GM23338 (cell line): ENCODE data around the gene VRTN. TPM values are rescaled to one million over a fixed set of nuclear protein-coding genes. Genes with fewer than 3 reads are reported as not detected.
A peak's percentile ranks its signal among the peaks of the same experiment; 100 is the strongest.

Experiments
- ATAC-seq: fragments of 200-7000 bp; cut with Tn5 transposase; 3 replicates; pipeline ENCODE4 v1.9.1; 2020
- DNase-seq: peaks from one replicate; pipeline ENCODE4 v3.0.0-alpha.2; 2015; ENCODE audit warnings: low spot score
- H2AFZ ChIP-seq: fragments of 200-600 bp; sonication (generic); 2 replicates; pipeline ENCODE4 v1.8.0; 2016; ENCODE audit warnings: antibody characterized with exemption, mild to moderate bottlenecking, moderate library complexity
- H3F3A ChIP-seq: fragments of 200-600 bp; sonication (generic); replicated peaks from 2 replicates; pipeline ENCODE4 v1.8.0; 2017; ENCODE audit warnings: antibody characterized with exemption, mixed run types, low read depth
- H3K27ac ChIP-seq: fragments of 200-600 bp; sonication (generic); 2 replicates; pipeline ENCODE4 v1.6.1; 2016; ENCODE audit warnings: low read depth
- H3K27me3 ChIP-seq: fragments of 200-600 bp; sonication (generic); 2 replicates; pipeline ENCODE4 v1.8.0; 2016; ENCODE audit warnings: mild to moderate bottlenecking, mixed run types, moderate library complexity; ENCODE audit not compliant: insufficient read depth
- H3K36me3 ChIP-seq: fragments of 200-600 bp; sonication (generic); 2 replicates; pipeline ENCODE4 v1.8.0; 2016; ENCODE audit warnings: mild to moderate bottlenecking; ENCODE audit not compliant: insufficient read depth
- H3K4me1 ChIP-seq: fragments of 200-600 bp; sonication (generic); 2 replicates; pipeline ENCODE4 v1.8.0; 2016; ENCODE audit warnings: mild to moderate bottlenecking, moderate library complexity; ENCODE audit not compliant: insufficient read depth
- H3K4me2 ChIP-seq: fragments of 200-600 bp; sonication (generic); 2 replicates; pipeline ENCODE4 v1.7.1; 2017; ENCODE audit warnings: mixed run types
- H3K4me3 ChIP-seq: fragments of 200-600 bp; sonication (generic); 2 replicates; pipeline ENCODE4 v1.6.1; 2016; ENCODE audit warnings: mixed run types
- H3K79me2 ChIP-seq: fragments of 200-600 bp; sonication (generic); replicated peaks from 2 replicates; pipeline ENCODE4 v1.8.0; 2017; ENCODE audit warnings: mild to moderate bottlenecking; ENCODE audit not compliant: insufficient read depth
- H3K9me2 ChIP-seq: fragments of 200-600 bp; sonication (generic); 2 replicates; pipeline ENCODE4 v1.8.0; 2017; ENCODE audit not compliant: insufficient read depth
- H4K20me1 ChIP-seq: fragments of 200-600 bp; sonication (generic); replicated peaks from 2 replicates; pipeline ENCODE4 v1.8.0; 2017; ENCODE audit warnings: mild to moderate bottlenecking; ENCODE audit not compliant: insufficient read depth
- H3K27ac Mint-ChIP-seq: 2 replicates; pipeline ENCODE4 v1.8.0; 2020; ENCODE audit warnings: inconsistent platforms, mild to moderate bottlenecking, moderate library complexity, mixed read lengths
- H3K27me3 Mint-ChIP-seq: 3 replicates; pipeline ENCODE4 v1.8.0; 2022; ENCODE audit warnings: low read depth, mild to moderate bottlenecking, moderate library complexity, mixed read lengths, inconsistent platforms; ENCODE audit not compliant: insufficient read depth, poor library complexity
- H3K36me3 Mint-ChIP-seq: 3 replicates; pipeline ENCODE4 v1.8.0; 2021; ENCODE audit warnings: low read depth, mild to moderate bottlenecking, inconsistent platforms, moderate library complexity, mixed read lengths
- H3K4me1 Mint-ChIP-seq: 3 replicates; pipeline ENCODE4 v1.8.0; 2020; ENCODE audit warnings: mild to moderate bottlenecking, inconsistent platforms, mixed read lengths
- H3K4me3 Mint-ChIP-seq: 3 replicates; pipeline ENCODE4 v1.8.0; 2021; ENCODE audit warnings: moderate library complexity, mild to moderate bottlenecking, inconsistent platforms, mixed read lengths
- H3K9me3 Mint-ChIP-seq: 3 replicates; pipeline ENCODE4 v1.8.0; 2020; ENCODE audit warnings: moderate library complexity, mild to moderate bottlenecking, inconsistent platforms, mixed read lengths
- CTCF ChIP-seq, 2 experiments: fragments of 200-600 bp in 1 of 2; sonication (generic) in 1 of 2; conservative IDR thresholded peaks; 2 replicates each; pipeline versions ENCODE4 v1.5.1 to v1.6.1; 2016 to 2017; ENCODE audit warnings: antibody characterized with exemption in 2 of 2, low read depth in 2 of 2, mild to moderate bottlenecking in 2 of 2, moderate library complexity in 1 of 2
- EZH2 ChIP-seq: fragments of 200-600 bp; sonication (generic); IDR thresholded peaks from one replicate; pipeline ENCODE4 v1.8.0; 2017; ENCODE audit warnings: antibody characterized with exemption, mild to moderate bottlenecking, low read depth; ENCODE audit not compliant: unreplicated experiment
- EZH2phosphoT487 ChIP-seq: fragments of 200-600 bp; sonication (generic); IDR thresholded peaks from one replicate; pipeline ENCODE4 v1.8.1; 2018; ENCODE audit warnings: antibody characterized with exemption; ENCODE audit not compliant: unreplicated experiment
- JUNB ChIP-seq: IDR thresholded peaks from one replicate; pipeline ENCODE4 v1.6.1; 2016; ENCODE audit warnings: antibody characterized with exemption; ENCODE audit not compliant: unreplicated experiment
- REST ChIP-seq: IDR thresholded peaks from one replicate; pipeline ENCODE4 v1.6.1; 2018; ENCODE audit warnings: antibody characterized with exemption; ENCODE audit not compliant: unreplicated experiment
- STAT1 ChIP-seq: IDR thresholded peaks from one replicate; pipeline ENCODE4 v1.6.1; 2016; ENCODE audit warnings: antibody characterized with exemption; ENCODE audit not compliant: unreplicated experiment
- polyA plus RNA-seq: library from polyadenylated mRNA; unstranded; fragments of >200 nt; fragmentation: Nextera tagmentation; extraction: Ambion mirVana; gene quantifications from 2 replicates; pipeline ENCODE4 v1.2.1, GENCODE V29; 2016
- total RNA-seq: library from RNA; depleted of rRNA; stranded (reverse); fragments of >200 nt; shearing (Covaris generic); gene quantifications from 2 replicates; pipeline ENCODE4 v1.2.3, GENCODE V29; 2014

Gene VRTN
- total and polyA plus RNA-seq, 2 experiments from 2014 or later: 63.9 to 143 TPM

DNA sequence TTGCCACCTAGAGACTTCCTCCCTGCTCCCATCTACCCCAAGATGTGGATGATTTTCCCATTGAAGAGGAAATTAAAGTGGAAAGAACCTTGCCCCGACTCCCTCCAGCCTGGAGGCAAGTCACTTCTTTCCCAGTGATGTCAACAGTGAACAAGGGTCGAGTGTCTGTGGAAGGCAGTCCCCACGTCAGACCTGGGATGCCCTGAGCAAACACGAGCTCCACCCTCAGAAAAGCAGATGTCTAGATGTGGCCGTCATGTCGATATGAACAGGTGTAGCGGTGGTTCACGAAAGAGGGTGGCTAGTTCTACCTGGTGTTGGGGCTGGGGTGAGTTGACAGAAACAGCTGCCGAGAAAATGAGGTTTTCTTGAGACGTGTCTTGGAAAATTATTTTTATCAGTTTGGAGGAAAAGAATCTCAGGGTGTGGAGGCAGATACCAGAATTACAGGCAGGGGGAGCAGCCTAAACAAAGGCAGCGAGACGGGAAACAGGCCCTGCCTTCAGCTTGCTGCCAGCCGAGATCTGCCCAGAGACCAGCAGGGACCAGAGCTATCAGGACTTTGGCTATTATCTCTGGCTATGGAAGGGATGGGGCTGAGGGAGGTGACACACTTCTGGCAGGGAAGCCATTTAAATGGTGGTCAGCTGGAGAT, 51.9 kb downstream of the VRTN start:
- Histone ChIP-seq H3K4me2 (0 out of 2 replicates have a peak overlapping the region, but pooled peaks have one; percentile 30), H3K36me3 (no peaks in the 10 kb centered on the region), H3K4me3 (no peak overlapping the region), H3K4me1 (peaks cover 39% of the 10 kb centered on the region), H3K27me3 (no peaks in the 10 kb centered on the region), H3F3A (peaks cover 24% of the 10 kb centered on the region), H4K20me1 (no peaks in the 10 kb centered on the region), H2AFZ (peak overlapping the region; percentile 86; the same call in 1 of the 2 replicates), H3K79me2 (no peaks in the 10 kb centered on the region), H3K27ac (no peak overlapping the region), H3K9me2 (no peaks in the 10 kb centered on the region)
- peaks cover 55% of the 10 kb centered on the region for H3K4me1 Mint-ChIP-seq
- no peak overlapping the region; the same call in 2 of the 3 replicates for H3K4me3 Mint-ChIP-seq
- no peak for TF ChIP-seq EZH2
- TF ChIP-seq CTCF (conservative IDR thresholded peaks at IDR 0.05; ENCODE audit: low read depth in 2 of 2): peak; percentile 34 to 47; a peak in 3 of 4 replicates
- TF ChIP-seq STAT1: no peak
- no peak for TF ChIP-seq JUNB
- no peak for TF ChIP-seq REST
- no peak for TF ChIP-seq EZH2phosphoT487
- peak; percentile 60 for ATAC-seq
- peak; percentile 73 for DNase-seq
- H3K9me3 Mint-ChIP-seq: no peaks in the 10 kb centered on the region
- H3K27me3 Mint-ChIP-seq: peaks cover 14% of the 10 kb centered on the region
- no peaks in the 10 kb centered on the region; the same call in 1 of the 3 replicates for H3K36me3 Mint-ChIP-seq
- peak overlapping the region; percentile 16; the same call in 1 of the 2 replicates for H3K27ac Mint-ChIP-seq

GRCh38 chr14:74400919-74401503, 52.7 kb downstream of the VRTN start:
- Histone ChIP-seq H3K27ac (peak overlapping the region; percentile 72; the same call in 1 of the 2 replicates), H3K4me3 (peak overlapping the region; percentile 40), H3K4me1 (peaks cover 39% of the 10 kb centered on the region), H3K36me3 (no peaks in the 10 kb centered on the region), H3K79me2 (no peaks in the 10 kb centered on the region), H3K4me2 (peak overlapping the region; percentile 77), H3K9me2 (no peaks in the 10 kb centered on the region), H4K20me1 (no peaks in the 10 kb centered on the region), H3K27me3 (no peaks in the 10 kb centered on the region), H3F3A (peaks cover 24% of the 10 kb centered on the region), H2AFZ (peak overlapping the region; percentile 97)
- ATAC-seq (peak; percentile 4), DNase-seq (peak; percentile 27)
- H3K9me3 Mint-ChIP-seq: no peaks in the 10 kb centered on the region
- peaks cover 14% of the 10 kb centered on the region for H3K27me3 Mint-ChIP-seq
- TF ChIP-seq STAT1: no peak
- no peak for TF ChIP-seq EZH2phosphoT487
- peak overlapping the region; percentile 47 for H3K4me3 Mint-ChIP-seq
- H3K36me3 Mint-ChIP-seq: no peaks in the 10 kb centered on the region; the same call in 1 of the 3 replicates
- peaks cover 55% of the 10 kb centered on the region for H3K4me1 Mint-ChIP-seq
- no peak overlapping the region for H3K27ac Mint-ChIP-seq
